Measurements from ENCODE around the gene SDK1.

GRCh38 chr7:3911685-3912084 lies 610.6 kb downstream of the SDK1 start:
- TF ChIP-seq EZH2phosphoT487 (IDR thresholded peaks at IDR 0.05; ENCODE audit: insufficient read depth, low read depth) (no peak), EZH2 (IDR thresholded peaks at IDR 0.05; ENCODE audit: insufficient read depth, poor library complexity, severe bottlenecking) (no peak)

Data from GM23248 (cell line).